Right hindlimb (tissue), 1 donor: ENCODE measurements around the gene PRDM16.
"Not testable (repeated sequence)": the region's sequence is repeated elsewhere in the genome, so short reads cannot be mapped to it uniquely, and the experiment has no call there.

Source experiments
- DNase-seq: peaks from one replicate; pipeline ENCODE4 v3.0.0-alpha.2; 2018

The PRDM16 gene

DNA sequence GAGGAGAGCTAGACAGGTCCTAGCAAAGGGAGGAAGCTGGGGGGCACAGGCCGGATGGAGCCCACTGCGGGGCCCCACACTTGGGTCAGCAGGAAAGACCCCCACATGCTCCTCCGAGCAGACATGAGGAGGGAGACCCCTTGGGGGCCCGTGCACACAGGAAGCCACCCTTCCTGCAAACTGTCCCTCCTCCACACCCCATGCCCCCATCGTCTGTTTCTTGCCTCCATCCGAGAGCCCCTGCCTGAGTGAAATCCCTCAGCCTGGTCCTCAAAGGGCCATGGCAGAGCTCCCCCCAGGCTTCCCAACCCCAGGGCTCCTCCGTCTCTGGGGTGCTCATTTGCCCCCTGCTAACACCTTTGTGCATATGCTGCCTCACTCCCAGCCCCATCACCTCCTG is 168.0 kb downstream of the PRDM16 start:
- no peak for DNase-seq

DNA sequence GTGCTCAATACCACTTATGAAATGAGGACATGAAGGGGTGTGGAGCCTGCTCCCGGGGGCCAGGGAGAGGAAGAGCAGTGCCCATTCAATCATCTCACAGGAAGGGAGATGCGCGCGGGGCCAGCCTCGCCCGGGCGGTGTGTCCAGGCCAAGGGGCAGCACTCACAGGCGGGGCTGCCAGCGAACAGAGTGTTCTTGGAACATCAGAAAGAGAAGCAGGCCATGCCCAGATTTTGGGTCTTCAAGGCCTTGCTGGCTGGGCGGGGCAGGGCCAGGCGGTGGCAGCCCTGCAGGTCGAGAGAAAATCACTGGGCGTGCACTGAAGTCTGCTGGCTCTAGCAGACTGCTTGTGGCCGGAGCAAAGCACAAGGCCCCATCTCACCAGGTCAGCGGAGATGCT is 168.6 kb downstream of the PRDM16 start:
- no peak for DNase-seq

DNA sequence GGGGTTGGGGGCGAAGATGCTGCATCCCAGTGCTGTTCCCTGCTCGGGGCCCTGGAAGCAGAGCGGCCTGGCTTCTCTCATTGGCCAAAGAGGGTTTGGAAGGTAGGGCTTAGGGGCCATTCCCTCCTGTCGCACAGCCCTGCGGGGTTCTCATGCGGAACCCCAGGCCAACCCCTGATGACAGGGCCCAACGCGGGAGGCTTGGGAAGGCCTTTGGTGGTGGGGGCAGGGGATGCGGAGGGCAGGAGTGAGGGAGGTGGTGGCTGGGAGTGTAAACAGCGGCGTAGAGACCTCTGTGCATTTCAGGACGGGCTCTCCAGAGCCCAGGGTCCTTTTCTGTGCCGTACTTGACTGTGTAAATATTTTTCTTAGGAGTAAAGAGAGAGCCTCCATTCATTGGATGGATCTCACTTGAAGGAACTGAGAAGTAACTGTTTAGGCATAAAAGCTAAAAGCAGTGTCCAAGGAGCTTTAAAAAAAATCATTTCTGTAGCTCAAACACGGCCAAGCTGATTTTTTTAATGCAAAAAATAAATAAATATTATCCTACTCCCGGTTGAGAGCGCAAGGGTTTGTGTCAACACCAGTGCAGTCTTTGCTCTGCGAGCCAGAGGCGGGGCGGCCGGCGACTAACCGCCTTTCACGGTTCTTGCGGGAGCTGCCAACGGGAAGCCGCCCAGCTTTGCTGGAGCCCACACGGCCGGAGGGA is 169.1 kb downstream of the PRDM16 start:
- DNase-seq = peak; percentile 70

DNA sequence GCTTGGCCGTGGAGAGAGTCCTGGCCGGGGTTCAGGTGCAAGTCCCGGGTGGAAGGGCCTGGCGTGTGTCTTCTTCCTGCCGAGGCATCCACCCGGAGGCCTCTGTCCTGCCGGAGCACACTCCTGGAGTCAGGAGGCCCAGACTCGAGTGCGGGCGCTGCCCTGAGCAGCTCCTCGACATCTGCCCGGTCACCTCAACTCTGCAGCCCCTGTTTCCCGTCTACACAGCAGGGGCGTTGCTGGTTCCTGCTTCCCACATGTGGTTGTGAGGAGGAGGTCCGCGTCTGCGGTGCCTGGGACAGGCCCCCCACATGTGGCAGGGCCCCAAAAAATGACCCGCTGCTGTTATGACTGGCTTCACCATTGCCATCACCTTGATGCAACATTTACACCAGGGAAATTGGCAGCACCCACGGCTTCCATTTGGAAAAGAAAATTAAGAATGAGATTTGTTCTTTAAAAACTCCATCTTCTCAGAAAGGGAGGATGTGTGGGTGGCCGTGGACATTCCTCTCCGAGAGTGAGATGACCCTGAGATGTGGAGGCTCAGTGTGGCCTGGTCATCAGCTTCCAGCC is 169.8 kb downstream of the PRDM16 start:
- no peak for DNase-seq

DNA sequence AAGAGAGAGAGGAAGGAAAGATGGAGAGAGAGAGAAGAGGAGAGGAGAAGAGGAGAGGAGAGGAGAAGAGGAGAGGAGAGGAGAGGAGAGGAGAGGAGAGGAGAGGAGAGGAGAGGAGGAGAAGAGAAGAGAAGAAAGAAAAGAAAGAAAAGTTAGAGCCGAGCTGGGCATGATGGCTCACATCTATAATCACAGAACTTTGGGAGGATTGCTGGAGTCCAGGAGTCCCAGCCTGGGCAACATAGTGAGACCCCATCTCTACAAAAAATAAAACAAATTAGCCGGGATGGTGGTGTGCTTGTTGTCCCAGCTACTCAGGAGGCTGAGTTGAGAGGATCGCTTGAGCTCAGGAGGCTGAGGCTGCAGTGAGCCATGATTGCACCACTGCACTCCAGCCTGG is 171.0 kb downstream of the PRDM16 start:
- not testable (repeated sequence) for DNase-seq

DNA sequence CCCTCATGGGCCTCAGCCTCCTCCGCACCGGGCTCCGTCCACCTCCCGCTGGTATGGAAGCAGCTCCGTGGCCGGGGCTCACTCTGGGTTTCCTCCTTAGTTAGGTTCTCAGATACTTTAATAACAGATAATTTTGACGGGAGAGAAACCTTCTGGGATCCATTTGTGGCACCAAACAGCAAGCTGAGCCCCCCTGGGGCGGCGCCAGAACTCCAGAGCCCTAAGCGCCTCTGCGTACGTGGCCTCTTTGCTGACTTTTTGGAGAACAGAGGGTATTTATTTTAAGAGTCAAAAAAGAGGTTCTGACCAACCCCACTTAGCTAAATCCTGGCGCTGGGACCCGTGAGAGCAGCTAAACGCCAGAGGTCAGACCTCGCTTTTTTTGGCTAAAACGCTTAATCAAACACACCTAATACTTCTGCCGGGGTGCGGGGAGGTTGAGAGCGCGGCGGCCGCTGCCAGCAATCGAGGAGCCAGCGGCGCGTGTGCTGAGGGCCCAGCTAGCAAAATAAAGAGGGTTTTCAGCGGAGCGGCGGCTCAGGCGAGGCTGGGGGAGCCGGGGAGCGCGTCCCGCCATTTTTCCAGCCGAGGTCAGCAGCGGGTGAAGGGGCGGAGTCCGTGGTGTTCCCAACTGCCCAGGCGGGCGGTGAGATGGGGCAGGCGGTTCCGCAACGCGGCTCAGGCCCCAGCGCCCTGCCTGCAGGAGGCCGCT is 171.7 kb downstream of the PRDM16 start:
- no peak for DNase-seq

DNA sequence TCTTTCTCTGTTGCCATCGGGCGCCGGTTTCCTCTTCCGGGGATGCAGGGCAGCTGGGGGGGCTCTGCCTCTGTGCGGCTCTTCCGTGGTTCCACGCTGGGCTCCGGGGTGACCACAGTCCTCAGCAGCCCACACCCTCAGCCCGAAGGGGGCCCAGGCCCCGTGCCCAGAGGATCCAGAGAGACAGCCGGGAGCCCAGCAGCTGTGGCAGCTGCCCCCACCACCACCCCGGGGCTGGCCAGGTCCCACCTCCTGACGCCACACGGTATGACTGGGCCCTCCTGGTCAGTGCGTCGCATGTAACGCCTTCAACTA is 172.2 kb downstream of the PRDM16 start:
- no peak for DNase-seq

DNA sequence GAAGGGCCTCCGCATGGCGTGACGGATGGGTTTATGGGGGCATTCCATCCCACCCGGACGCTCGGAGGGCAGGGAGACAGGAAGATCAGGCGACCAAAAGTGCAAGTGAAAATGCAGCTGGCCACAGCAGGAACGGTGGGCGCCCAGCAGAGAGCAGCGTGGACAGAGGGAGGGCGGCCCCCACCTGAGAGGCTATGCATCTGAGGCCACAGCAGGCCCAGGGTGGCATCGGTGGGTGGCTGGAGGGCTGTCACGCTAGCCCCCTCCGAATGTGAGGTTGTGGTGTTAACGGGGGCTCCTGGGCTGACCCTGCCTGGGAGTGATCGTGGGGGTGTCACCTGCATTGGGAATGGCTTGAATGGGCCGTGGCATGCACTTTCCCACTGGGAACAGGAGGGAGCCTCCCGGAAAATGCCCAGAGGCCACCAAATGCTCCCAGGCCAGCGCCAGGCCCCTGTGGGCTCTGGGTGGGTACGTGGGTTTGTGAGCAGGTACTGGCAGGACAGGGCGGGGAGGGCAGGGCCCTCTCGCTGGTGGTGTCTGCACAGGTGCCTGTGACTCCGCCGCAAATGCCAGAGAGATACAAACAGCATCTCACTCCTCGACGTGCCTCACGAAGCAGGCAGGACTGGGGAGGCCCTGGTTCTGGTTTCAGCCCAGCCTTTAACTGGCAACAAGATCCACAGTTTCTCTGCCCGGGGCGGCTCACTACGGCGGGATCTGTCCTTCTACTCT is 172.8 kb downstream of the PRDM16 start:
- DNase-seq = no peak

DNA sequence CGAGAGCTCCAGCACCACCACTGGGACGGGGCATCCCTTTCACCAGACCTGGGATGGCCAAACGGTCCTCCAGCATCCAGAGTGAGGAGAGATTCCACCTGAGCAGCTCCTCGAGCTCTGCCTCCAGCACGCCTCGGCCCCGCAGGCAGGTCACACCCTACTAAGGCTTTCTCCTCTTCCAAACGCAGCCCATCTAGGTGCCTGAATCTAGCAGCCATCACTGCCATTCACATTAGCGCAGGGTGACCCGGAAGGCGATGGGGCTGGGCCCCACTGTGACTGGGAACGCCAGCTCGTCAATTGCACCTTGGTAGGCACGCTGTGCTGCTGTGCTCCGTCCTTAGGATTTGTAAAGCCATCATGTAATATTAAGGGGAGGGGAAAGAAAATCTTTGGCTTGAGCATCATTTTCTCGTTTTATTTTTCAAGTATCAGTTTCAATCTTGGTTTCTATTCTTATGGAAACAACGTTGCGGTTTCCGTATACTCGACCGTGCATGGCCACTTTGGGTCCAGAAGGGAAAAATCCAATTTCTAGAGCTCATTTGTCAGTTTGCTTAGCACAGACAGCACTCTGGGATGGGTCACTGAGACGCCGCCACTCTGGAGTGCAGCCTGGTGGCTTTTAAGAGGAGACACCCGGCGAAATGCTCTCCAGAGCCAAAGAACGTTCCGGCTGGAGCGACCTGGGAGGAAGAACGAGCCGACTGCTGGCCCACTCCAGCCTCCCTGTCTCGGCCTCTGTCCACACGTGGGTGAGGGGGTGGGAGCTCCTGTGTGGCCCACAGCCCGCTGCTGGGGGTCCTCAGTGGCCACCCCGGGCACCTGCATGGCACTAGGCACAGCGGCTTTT is 173.6 kb downstream of the PRDM16 start:
- DNase-seq = no peak

DNA sequence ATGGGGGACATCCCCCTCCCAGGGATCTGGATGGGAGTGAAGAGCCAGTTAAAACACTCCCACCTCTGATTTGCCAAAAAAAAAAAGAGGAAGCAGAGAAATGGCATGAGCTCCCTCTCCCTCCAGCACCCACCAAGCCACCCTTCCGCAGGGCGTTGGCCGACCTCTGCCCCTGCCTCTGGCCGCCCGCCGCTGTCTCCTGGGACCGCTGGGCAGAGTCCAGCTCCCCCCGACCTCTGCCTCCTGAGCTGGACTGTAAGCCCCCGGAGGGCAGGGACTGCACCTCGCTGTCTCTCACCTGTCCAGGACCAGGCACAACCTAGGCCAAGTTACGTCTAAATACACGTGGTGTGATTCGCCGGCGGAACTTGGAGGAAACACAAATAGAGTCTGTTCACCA is 174.3 kb downstream of the PRDM16 start:
- no peak for DNase-seq

DNA sequence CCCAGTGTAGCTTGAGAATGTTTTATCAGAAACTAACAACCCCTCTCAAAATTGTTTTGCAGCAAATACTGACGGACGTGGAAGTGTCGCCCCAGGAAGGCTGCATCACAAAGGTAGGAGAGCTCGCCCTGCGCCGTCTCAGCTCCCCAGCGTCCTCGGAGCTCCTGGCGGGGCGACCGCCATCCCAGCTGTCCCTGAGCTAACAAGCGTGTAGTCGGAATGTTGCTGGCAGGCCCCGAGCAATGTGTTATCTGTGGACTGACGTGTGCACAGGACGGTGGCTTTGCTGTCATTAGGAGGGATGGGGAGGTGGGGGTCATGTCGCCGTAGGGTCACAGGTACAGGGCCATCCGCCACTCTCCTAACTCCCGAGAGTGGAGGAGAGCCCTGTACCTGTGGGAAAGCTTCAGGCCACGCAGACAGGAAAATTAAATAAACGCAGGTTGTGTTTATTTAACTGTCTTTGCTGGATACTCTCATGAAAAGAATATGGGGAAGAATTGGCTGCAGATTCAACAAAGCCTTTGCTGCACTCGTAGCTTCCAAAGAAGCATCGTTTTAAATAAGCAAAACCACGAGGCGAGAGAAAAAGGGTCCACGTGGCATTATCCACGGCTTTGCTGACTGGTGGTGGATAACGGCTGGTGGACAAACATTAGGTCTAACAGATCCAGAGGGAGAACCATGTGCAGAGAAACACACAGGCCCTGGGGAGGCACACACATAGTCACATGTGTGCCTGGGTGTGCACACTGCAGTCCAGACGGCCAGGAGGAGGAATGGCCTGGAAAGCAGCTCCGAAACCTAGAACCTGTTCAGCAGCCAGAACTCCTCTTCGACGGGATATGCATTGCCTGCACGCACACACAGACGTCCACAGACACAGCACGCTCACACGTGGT is 175.3 kb downstream of the PRDM16 start:
- no peak for DNase-seq

DNA sequence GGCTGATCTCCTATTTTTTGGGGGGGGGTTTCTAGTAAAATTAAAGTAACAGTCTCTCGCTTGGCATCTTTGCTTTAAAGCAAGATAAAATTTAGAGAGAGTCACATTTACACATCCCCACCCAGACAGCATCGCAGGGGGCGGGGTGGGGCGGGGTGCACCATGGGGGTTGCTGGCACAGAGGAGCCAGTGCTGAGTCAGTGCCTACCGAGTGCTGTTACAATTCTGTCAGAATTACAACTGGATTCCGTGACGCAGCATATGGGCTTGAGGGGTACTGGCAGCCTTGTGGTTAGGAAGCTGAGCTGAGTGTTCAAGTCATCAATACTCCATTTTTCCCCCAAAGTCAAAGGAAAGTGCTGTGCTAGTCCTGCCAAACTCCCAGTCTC is 175.9 kb downstream of the PRDM16 start:
- DNase-seq = no peak

DNA sequence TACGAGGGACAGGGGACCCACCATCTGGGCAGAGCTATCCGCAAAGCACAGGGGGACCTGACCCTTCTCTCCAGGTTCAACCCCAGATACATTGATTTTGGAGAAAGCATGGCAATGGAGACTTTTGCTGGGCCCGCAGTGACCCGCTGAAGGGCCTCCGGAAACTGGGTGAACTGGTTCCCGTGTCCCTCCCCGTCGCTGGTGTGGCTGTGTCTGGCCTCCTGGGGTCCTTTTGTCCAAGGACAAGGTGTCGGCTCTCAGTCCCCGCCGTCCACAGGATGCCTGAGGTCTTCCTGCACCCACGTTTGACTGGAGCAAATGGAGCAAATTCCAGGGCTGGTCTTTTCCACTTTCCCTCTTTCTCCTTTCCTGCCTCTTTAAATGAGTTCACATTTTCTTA is 176.3 kb downstream of the PRDM16 start:
- no peak for DNase-seq

DNA sequence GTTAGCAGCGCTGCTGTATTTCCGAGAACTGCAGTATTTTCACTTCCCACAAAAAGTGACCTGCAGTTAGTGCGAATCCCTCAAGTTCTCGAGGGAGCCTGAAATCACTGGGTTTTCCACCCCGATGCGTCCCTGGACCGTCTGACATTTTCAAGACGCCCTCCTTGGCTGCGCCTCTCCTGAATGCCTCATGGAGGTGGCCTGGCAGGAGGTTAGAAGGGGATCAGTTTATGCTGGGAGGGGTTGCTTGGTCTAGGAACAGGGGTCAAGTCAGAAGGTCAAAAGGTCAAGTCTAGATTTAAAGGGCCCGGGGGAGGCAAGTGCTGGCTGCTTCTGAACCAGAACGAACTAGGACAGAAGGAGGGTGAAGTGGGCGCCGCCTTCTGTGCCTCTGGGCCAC is 176.8 kb downstream of the PRDM16 start:
- DNase-seq = no peak

DNA sequence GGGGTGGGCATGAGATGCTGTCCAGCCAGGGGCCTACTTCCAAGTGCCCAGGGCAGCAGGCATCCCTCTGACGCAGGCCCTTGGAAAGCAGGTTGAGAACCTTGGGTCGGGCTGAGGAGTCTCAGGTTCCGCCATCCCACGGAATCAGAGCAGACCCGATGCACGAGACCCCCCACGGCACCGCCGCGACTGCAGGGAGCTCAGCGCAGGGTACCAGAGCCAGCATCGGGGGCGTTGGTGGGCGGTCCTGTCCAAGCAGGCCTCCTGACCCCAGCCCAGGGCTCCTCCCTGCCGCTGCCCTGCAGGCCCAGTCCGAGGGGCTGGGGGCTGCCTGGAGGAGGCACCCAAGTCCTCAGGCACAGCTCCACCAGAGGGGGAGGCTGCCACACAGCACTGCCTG is 177.2 kb downstream of the PRDM16 start:
- DNase-seq = no peak

DNA sequence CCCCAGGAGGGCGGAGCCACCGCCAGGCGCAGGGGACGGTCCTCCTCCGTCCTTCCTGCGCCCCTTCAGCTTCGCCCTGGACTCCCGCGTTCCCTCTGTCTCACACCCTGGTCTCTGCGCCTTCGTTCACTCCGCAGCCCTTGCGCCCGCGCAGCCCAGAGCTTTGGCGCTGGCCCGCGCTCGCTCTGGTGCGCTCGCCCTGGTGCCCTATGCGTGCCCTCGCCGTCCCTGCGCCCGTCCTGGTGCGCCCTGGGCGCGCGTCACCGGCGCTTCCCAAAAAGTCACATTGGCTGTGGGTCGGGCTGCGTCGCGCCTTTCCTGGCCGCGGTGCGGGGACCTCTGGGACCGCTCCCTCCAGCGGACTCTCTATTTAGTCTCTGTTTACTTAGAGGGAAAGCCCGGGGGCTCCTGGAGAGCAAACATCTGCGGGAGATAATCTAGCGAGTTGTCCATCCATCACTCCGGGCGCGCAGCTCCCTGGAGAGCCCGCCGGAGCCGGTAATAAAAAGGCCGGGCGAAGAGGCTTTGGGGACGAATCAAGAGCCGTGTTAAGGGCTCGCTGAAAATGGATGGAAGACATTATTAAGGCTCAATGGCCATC is 178.6 kb downstream of the PRDM16 start:
- DNase-seq = no peak

DNA sequence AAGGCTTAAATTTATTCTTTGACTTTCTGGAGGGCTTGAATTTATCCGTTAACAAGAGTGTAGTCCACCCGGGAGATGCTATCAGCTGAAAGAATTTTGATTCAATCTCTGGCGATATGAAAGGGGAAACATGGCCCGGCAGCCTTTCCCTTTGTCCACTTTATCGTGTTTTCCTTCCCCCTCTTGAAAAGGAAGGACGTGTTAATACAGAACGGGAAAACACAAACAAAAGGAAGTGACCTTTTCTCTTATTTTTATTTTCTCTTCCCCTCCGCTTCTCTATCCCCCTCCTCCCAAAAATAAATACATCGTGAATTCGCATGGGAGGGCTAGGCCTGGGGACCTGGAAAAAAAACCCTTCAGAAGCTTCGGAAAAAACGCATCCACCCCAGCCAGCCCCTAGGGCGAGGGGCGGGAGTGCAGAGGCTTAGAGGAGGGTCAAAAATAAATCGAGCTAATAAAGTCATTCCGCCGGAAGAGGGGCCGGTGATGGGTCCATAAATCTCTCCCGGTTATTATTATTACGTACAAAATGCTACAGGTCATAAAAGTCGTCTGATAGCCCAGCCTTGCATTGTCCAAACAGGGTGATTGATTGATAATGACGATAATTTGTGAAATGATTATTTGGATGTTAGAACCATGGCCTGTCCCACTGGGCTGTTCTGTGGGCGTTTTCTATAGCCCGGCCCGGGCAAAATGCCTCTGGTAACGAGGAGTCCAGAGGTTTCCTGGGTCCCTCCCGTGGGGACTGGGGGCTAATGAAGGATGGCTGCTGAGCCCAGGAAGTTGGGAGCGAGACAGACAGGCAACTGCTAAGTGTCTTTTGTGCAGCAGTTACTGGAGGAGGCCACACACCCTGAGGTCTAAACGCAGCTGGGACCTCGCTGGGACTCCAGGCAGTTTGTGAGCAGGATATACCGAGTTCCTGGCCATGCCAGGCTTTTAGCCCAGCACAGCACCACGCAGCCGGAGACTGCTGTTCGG is 179.4 kb downstream of the PRDM16 start:
- DNase-seq = no peak

DNA sequence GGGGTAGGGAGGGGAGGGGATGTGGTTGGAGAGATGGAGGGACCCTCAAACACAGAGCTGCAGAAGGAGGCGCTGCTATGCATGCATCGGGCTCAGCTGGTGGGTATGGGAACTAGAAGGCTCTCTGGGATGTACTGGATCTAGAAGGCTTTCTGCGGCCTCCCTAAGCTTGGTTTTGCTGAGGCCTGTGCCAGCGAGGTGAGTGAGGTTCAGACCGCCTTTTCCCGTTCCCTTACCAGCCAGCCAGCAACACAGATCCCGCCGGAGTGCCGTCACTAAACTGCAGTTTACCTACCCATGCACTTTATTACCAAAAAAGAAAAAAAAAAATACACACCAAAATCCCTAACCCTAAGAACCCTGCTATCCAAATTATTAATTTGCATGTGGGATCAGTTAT is 180.2 kb downstream of the PRDM16 start:
- DNase-seq = no peak

DNA sequence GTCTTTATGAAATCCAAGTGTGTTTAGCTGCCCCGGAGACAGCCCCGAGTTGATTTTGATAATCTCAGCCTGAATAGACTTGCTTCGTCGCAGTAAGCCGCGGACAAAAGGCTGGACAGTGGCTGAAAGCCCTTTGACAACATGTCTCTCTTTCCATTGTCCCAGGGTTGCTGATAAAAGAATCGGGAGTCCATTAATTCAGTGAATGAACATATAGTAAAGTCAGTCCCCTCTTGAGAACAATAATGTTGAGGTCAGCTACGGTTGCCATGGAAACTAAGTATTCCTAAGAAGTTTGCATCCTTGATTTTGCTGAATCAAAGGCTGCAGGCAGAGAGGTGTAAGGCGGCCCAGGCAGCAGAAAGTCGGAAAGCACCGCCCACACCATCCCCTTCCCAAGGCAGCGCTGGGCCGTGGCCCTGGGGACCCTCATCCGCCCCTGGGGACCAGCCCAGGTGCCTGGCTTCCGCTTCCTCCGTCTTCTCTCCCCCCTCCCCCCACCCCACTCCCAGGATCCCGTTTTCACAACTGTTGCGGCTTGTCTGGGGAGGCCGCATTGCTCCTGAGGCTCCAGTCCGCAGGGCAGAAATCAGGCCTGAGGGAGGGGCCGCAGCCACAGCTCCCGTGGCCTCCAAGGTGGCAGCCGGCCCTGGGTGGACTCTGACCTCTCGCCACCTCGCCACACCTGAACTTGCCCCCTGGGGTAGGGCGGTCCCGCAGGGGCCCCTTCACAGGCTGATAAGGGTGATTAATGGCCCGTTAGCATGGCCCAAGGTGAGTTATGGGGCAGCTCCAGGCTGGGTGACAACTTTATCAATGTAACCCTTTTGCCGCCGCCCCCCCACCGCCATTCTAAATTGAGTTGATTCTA is 180.9 kb downstream of the PRDM16 start:
- DNase-seq = no peak
